Fibroblast of skin of right biceps (primary cell): ENCODE results near the gene MED10.
"Not testable (repeated sequence)": the region's sequence is repeated elsewhere in the genome, so short reads cannot be mapped to it uniquely, and the experiment has no call there.

Experiments used
- DNase-seq: peaks from one replicate; pipeline ENCODE4 v3.0.0-alpha.2; 2013

Gene MED10

GRCh38 chr5:6372251-6373080, 5.9 kb downstream of the MED10 start:
- DNase-seq: no peak

GRCh38 chr5:6371079-6371810, 7.1 kb downstream of the MED10 start:
- no peak for DNase-seq

GRCh38 chr5:6370580-6370979, 7.8 kb downstream of the MED10 start:
- DNase-seq: no peak

- no peak for DNase-seq
Measured at GRCh38 chr5:6365977-6366590, 12.3 kb downstream of the MED10 start.

GRCh38 chr5:6365142-6365976, 13.0 kb downstream of the MED10 start:
- DNase-seq: no peak

- DNase-seq: not testable (repeated sequence)
Measured at GRCh38 chr5:6363454-6364011, 14.8 kb downstream of the MED10 start.

GRCh38 chr5:6362846-6363245, 15.5 kb downstream of the MED10 start:
- DNase-seq: no peak

GRCh38 chr5:6361101-6361500, 17.2 kb downstream of the MED10 start:
- no peak for DNase-seq

GRCh38 chr5:6360323-6361072, 17.8 kb downstream of the MED10 start:
- no peak for DNase-seq

GRCh38 chr5:6359555-6360322, 18.6 kb downstream of the MED10 start:
- no peak for DNase-seq

- DNase-seq: no peak
Measured at GRCh38 chr5:6358434-6358820, 19.9 kb downstream of the MED10 start.

- not testable (repeated sequence) for DNase-seq
Measured at GRCh38 chr5:6357817-6358433, 20.4 kb downstream of the MED10 start.

GRCh38 chr5:6356578-6357164, 21.7 kb downstream of the MED10 start:
- no peak for DNase-seq

- DNase-seq: no peak
Measured at GRCh38 chr5:6355294-6355693, 23.1 kb downstream of the MED10 start.

- no peak for DNase-seq
Measured at GRCh38 chr5:6354848-6355247, 23.5 kb downstream of the MED10 start.

GRCh38 chr5:6353602-6354302, 24.6 kb downstream of the MED10 start:
- DNase-seq: no peak

GRCh38 chr5:6350277-6351090, 27.9 kb downstream of the MED10 start:
- no peak for DNase-seq

GRCh38 chr5:6349387-6349786, 29.0 kb downstream of the MED10 start:
- no peak for DNase-seq
